ENCODE measurements around the gene ISG20. TPM values are rescaled to one million over a fixed set of nuclear protein-coding genes. Genes with fewer than 3 reads are reported as not detected.
A peak's percentile ranks its signal among the peaks of the same experiment; 100 is the strongest.

The ISG20 gene
- total RNA-seq, 1 experiment from 2014 or later, result 6.4 TPM

GRCh38 chr15:88622605-88622975, 16.2 kb upstream of the ISG20 start:
- POLR2A ChIA-PET, result interaction anchor here (2.0 kb wide), 1 partner anchor 16 kb away, joined by 14 read pairs; the partner anchor contains the start of gene ISG20
- peaks cover 24% of the 10 kb centered on the region for H3K4me1 Mint-ChIP-seq (ENCODE audit: low read depth, unreplicated experiment)
- CTCF ChIA-PET, result interaction anchor here (1.0 kb wide), 1 partner anchor 16 kb away, joined by 3 read pairs; the partner anchor contains the start of gene ISG20

GRCh38 chr15:88623061-88623460, 15.8 kb upstream of the ISG20 start:
- H3K36me3 Mint-ChIP-seq (ENCODE audit: insufficient read depth, unreplicated experiment), result peaks cover 46% of the 10 kb centered on the region
- H3K4me1 Mint-ChIP-seq (ENCODE audit: low read depth, unreplicated experiment), result peaks cover 24% of the 10 kb centered on the region
- Histone ChIP-seq H3K4me1 (peaks cover 7% of the 10 kb centered on the region; the same call in 1 of the 2 replicates), H3K9me3 (no peaks in the 10 kb centered on the region), H3K36me3 (ENCODE audit: control insufficient read depth, insufficient read depth, low read length) (no peaks in the 10 kb centered on the region; the same call in 1 of the 2 replicates), H3K27me3 (replicated peaks; ENCODE audit: control insufficient read depth, insufficient read depth, low read length) (no peaks in the 10 kb centered on the region), H3K4me3 (ENCODE audit: low read depth, low read length) (no peak overlapping the region)
- TF ChIP-seq, protein P1, sequence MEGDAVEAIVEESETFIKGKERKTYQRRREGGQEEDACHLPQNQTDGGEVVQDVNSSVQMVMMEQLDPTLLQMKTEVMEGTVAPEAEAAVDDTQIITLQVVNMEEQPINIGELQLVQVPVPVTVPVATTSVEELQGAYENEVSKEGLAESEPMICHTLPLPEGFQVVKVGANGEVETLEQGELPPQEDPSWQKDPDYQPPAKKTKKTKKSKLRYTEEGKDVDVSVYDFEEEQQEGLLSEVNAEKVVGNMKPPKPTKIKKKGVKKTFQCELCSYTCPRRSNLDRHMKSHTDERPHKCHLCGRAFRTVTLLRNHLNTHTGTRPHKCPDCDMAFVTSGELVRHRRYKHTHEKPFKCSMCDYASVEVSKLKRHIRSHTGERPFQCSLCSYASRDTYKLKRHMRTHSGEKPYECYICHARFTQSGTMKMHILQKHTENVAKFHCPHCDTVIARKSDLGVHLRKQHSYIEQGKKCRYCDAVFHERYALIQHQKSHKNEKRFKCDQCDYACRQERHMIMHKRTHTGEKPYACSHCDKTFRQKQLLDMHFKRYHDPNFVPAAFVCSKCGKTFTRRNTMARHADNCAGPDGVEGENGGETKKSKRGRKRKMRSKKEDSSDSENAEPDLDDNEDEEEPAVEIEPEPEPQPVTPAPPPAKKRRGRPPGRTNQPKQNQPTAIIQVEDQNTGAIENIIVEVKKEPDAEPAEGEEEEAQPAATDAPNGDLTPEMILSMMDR (IDR thresholded peaks at IDR 0.05; ENCODE audit: insufficient read depth in 1 of 2, low read depth in 1 of 2, low read length in 1 of 2, severe bottlenecking in 1 of 2, unreplicated experiment in 1 of 2), result no peak
- no peaks in the 10 kb centered on the region for H3K27me3 Mint-ChIP-seq (ENCODE audit: insufficient read depth, unreplicated experiment)
- no TSS peak for BruUV-seq (replicated peaks)
- peak overlapping the region; percentile 91 for H3K4me3 Mint-ChIP-seq (ENCODE audit: unreplicated experiment)
- DNase-seq, result no peak
- intact Hi-C loops (cut with micrococcal nuclease; ENCODE audit: unreplicated experiment), result no loop called here
- H3K9me3 Mint-ChIP-seq (ENCODE audit: unreplicated experiment), result no peaks in the 10 kb centered on the region
- POLR2A ChIA-PET, result no interaction called here
- no peak overlapping the region for H3K27ac Mint-ChIP-seq (ENCODE audit: unreplicated experiment)
- CTCF ChIA-PET, result interaction anchor here (2.1 kb wide), 1 partner anchor 41 kb away, joined by 6 read pairs; no protein-coding TSS in a partner anchor

More at GRCh38 chr15:88622605-88622975, 16.2 kb upstream of the ISG20 start:
- intact Hi-C loops (cut with micrococcal nuclease; ENCODE audit: unreplicated experiment), result no loop called here
- no peak for DNase-seq
- peak overlapping the region; percentile 89 for H3K27ac Mint-ChIP-seq (ENCODE audit: unreplicated experiment)
- Histone ChIP-seq H3K27me3 (replicated peaks; ENCODE audit: control insufficient read depth, insufficient read depth, low read length) (no peaks in the 10 kb centered on the region), H3K4me3 (ENCODE audit: low read depth, low read length) (peak overlapping the region; percentile 92), H3K36me3 (ENCODE audit: control insufficient read depth, insufficient read depth, low read length) (no peaks in the 10 kb centered on the region; the same call in 1 of the 2 replicates), H3K9me3 (no peaks in the 10 kb centered on the region), H3K4me1 (peaks cover 7% of the 10 kb centered on the region; the same call in 1 of the 2 replicates)
- BruUV-seq (replicated peaks), result no TSS peak
- TF ChIP-seq, protein P1 (IDR thresholded peaks at IDR 0.05; ENCODE audit: insufficient read depth in 1 of 2, low read depth in 1 of 2, low read length in 1 of 2, severe bottlenecking in 1 of 2, unreplicated experiment in 1 of 2), result no peak
- peak overlapping the region; percentile 91 for H3K4me3 Mint-ChIP-seq (ENCODE audit: unreplicated experiment)
- peaks cover 42% of the 10 kb centered on the region for H3K36me3 Mint-ChIP-seq (ENCODE audit: insufficient read depth, unreplicated experiment)
- H3K27me3 Mint-ChIP-seq (ENCODE audit: insufficient read depth, unreplicated experiment), result no peaks in the 10 kb centered on the region
- H3K9me3 Mint-ChIP-seq (ENCODE audit: unreplicated experiment), result no peaks in the 10 kb centered on the region

- H3K36me3 Mint-ChIP-seq (ENCODE audit: insufficient read depth, unreplicated experiment), result peaks cover 52% of the 10 kb centered on the region
- no peaks in the 10 kb centered on the region for H3K9me3 Mint-ChIP-seq (ENCODE audit: unreplicated experiment)
- H3K9me3 ChIP-seq, result no peaks in the 10 kb centered on the region
- H3K27ac Mint-ChIP-seq (ENCODE audit: unreplicated experiment), result peak overlapping the region; percentile 71
- POLR2A ChIA-PET, result interaction anchor here (2.2 kb wide), 1 partner anchor 15 kb away, joined by 10 read pairs; the partner anchor contains the start of gene ISG20
- CTCF ChIA-PET, result interaction anchor here (1.5 to 2.1 kb wide), 2 partner anchors 15 to 41 kb away, joined by 6 to 26 read pairs; partner anchors contain the start of gene ISG20
- H3K4me3 Mint-ChIP-seq (ENCODE audit: unreplicated experiment), result peak overlapping the region; percentile 91
- TF ChIP-seq, protein P1 (IDR thresholded peaks at IDR 0.05; ENCODE audit: insufficient read depth in 1 of 2, low read depth in 1 of 2, low read length in 1 of 2, severe bottlenecking in 1 of 2, unreplicated experiment in 1 of 2), result no peak
- no peak for DNase-seq
- intact Hi-C loops (cut with micrococcal nuclease; ENCODE audit: unreplicated experiment), result loop anchor here (1.0 kb wide), 1 partner anchor 32 kb away; no protein-coding TSS in a partner anchor
- no peaks in the 10 kb centered on the region for H3K27me3 Mint-ChIP-seq (ENCODE audit: insufficient read depth, unreplicated experiment)
- H3K27me3 ChIP-seq (replicated peaks; ENCODE audit: control insufficient read depth, insufficient read depth, low read length), result no peaks in the 10 kb centered on the region
- H3K4me3 ChIP-seq (ENCODE audit: low read depth, low read length), result no peak overlapping the region
- H3K4me1 Mint-ChIP-seq (ENCODE audit: low read depth, unreplicated experiment), result peaks cover 24% of the 10 kb centered on the region
- H3K36me3 ChIP-seq (ENCODE audit: control insufficient read depth, insufficient read depth, low read length), result no peaks in the 10 kb centered on the region; the same call in 1 of the 2 replicates
- H3K4me1 ChIP-seq, result peaks cover 7% of the 10 kb centered on the region; the same call in 1 of the 2 replicates
- BruUV-seq (replicated peaks), result no TSS peak
These were observed 15.2 kb upstream of the ISG20 start for GRCh38 chr15:88623632-88624031.
